Smooth muscle cell (in vitro differentiated cells): Measurements from ENCODE around the gene TSKU. TPM values are rescaled to one million over a fixed set of nuclear protein-coding genes. Genes with fewer than 3 reads are reported as not detected.

ENCODE experiments used
- DNase-seq: peaks from one replicate; lab custom pipeline; 2025; ENCODE audit not compliant: unreplicated experiment; lab: John Stamatoyannopoulos, UW
- H2AFZ ChIP-seq: fragments of 200-600 bp; sonication (generic); 2 replicates; pipeline ENCODE4 v1.6.0; 2016; ENCODE audit warnings: antibody characterized with exemption, low read depth, mild to moderate bottlenecking
- H3F3A ChIP-seq: fragments of 200-600 bp; sonication (generic); 2 replicates; pipeline ENCODE4 v1.6.0; 2017; ENCODE audit warnings: antibody characterized with exemption, low read depth
- H3K27ac ChIP-seq: fragments of 200-600 bp; sonication (generic); 2 replicates; pipeline ENCODE4 v1.5.1; 2016; ENCODE audit warnings: low read depth, mild to moderate bottlenecking
- H3K27me3 ChIP-seq: fragments of 200-600 bp; sonication (generic); 2 replicates; pipeline ENCODE4 v1.6.1; 2016; ENCODE audit warnings: low read depth, mild to moderate bottlenecking
- H3K36me3 ChIP-seq: fragments of 200-600 bp; sonication (generic); 2 replicates; pipeline ENCODE4 v1.5.1; 2016; ENCODE audit warnings: low read depth
- H3K4me1 ChIP-seq: fragments of 200-600 bp; sonication (generic); 2 replicates; pipeline ENCODE4 v1.5.1; 2016; ENCODE audit warnings: low read depth
- H3K4me2 ChIP-seq: fragments of 200-600 bp; sonication (generic); 2 replicates; pipeline ENCODE4 v1.6.0; 2016; ENCODE audit warnings: mild to moderate bottlenecking
- H3K4me3 ChIP-seq: fragments of 200-600 bp; sonication (generic); 2 replicates; pipeline ENCODE4 v1.5.1; 2016; ENCODE audit warnings: mild to moderate bottlenecking
- H3K79me2 ChIP-seq: fragments of 200-600 bp; sonication (generic); 2 replicates; pipeline ENCODE4 v1.6.0; 2016; ENCODE audit warnings: low read depth, mild to moderate bottlenecking
- H3K9ac ChIP-seq: fragments of 200-600 bp; sonication (generic); 2 replicates; pipeline ENCODE4 v1.6.0; 2016; ENCODE audit warnings: low read depth
- H3K9me3 ChIP-seq: fragments of 200-600 bp; sonication (generic); replicated peaks from 2 replicates; pipeline ENCODE4 v1.5.1; 2016; ENCODE audit warnings: low read depth
- H4K20me1 ChIP-seq: fragments of 200-600 bp; sonication (generic); 2 replicates; pipeline ENCODE4 v1.6.0; 2016; ENCODE audit warnings: low read depth
- WGBS: methylation state at CpG from one replicate; pipeline ENCODE4 v1.1.7; 2016; ENCODE audit warnings: low lambda C conversion rate; 5-methylcytosine and 5-hydroxymethylcytosine counted together
- polyA plus RNA-seq: library from polyadenylated mRNA; unstranded; fragments of >200 nt; fragmentation: Nextera tagmentation; extraction: Ambion mirVana; gene quantifications from 2 replicates; pipeline ENCODE4 v1.2.1, GENCODE V29; 2016
- total RNA-seq: library from RNA; depleted of rRNA; stranded (reverse); fragments of >200 nt; gene quantifications from 2 replicates; pipeline ENCODE4 v1.2.3, GENCODE V29; 2014
- TF ChIP-seq, protein P1 (sequence below): fragments of 200-600 bp; sonication (generic); IDR thresholded peaks from 2 replicates; pipeline ENCODE4 v1.5.1; 2017; ENCODE audit warnings: borderline replicate concordance, mild to moderate bottlenecking, antibody characterized with exemption; ENCODE audit not compliant: insufficient read depth, poor library complexity, severe bottlenecking

Gene TSKU
- total and polyA plus RNA-seq, 2 experiments from 2014 or later: 75.2 to 144 TPM

GRCh38 chr11:76747153-76747914, 35.8 kb upstream of the TSKU start:
- Histone ChIP-seq H3K4me3 (no peak overlapping the region), H4K20me1 (no peaks in the 10 kb centered on the region), H3K9me3 (no peaks in the 10 kb centered on the region), H2AFZ (no peak overlapping the region), H3K79me2 (no peaks in the 10 kb centered on the region), H3K4me1 (peaks cover 7% of the 10 kb centered on the region), H3K36me3 (no peaks in the 10 kb centered on the region), H3F3A (no peaks in the 10 kb centered on the region), H3K4me2 (peak overlapping the region; percentile 26), H3K9ac (no peak overlapping the region), H3K27ac (no peak overlapping the region), H3K27me3 (no peaks in the 10 kb centered on the region)
- 60% methylated on average over 8 of the region's 8 CpGs for WGBS
- no peak for DNase-seq
- TF ChIP-seq, protein P1, sequence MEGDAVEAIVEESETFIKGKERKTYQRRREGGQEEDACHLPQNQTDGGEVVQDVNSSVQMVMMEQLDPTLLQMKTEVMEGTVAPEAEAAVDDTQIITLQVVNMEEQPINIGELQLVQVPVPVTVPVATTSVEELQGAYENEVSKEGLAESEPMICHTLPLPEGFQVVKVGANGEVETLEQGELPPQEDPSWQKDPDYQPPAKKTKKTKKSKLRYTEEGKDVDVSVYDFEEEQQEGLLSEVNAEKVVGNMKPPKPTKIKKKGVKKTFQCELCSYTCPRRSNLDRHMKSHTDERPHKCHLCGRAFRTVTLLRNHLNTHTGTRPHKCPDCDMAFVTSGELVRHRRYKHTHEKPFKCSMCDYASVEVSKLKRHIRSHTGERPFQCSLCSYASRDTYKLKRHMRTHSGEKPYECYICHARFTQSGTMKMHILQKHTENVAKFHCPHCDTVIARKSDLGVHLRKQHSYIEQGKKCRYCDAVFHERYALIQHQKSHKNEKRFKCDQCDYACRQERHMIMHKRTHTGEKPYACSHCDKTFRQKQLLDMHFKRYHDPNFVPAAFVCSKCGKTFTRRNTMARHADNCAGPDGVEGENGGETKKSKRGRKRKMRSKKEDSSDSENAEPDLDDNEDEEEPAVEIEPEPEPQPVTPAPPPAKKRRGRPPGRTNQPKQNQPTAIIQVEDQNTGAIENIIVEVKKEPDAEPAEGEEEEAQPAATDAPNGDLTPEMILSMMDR: no peak

DNA sequence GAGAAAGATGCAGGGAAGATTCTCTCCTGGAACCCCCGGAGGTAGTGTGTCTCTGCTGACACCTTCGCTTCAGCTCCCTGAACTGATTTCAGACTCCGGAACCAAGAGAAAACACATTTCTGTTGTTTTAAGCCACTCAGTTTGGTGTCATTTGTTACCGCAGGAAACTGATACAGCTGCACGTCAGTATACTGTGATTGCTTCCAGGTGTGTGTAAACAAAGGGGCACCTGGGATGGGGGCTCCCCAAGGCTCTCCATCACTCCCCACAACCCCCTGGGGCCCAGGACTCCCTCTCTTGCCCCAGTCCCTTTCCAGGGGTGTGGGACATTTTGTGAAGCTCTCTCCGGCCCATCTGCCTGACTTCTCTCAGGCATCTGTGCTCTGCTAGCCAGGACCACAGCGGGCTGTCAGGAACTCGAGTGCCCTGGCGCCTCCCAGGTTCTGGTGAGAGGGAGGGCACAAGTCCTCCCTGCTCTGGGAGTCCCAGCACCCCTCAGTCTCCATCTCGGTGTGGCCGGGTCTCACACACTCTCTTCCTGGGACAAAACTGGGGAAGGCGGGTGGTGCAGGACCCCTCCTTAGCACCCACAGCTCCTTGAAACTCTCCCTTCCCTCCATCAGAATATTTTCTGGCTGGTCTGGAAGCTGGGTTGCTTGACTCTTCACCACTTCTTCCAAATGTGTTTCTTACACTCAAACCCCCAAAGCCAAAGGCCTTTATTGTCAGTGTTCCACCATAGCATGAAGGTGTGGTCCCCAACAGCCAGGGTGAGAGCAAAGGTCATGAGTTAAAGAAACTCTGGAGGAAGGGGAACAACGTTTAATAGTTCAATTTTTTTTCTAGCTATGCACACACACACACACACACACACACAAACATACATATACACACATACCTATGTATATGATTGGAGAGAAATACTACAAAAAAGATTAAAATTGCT, 35.0 kb upstream of the TSKU start:
- Histone ChIP-seq H3K79me2 (no peaks in the 10 kb centered on the region), H2AFZ (no peak overlapping the region), H4K20me1 (no peaks in the 10 kb centered on the region), H3F3A (no peaks in the 10 kb centered on the region), H3K27ac (no peak overlapping the region), H3K9me3 (no peaks in the 10 kb centered on the region), H3K9ac (no peak overlapping the region), H3K4me1 (peaks cover 7% of the 10 kb centered on the region), H3K4me2 (no peak overlapping the region), H3K36me3 (no peaks in the 10 kb centered on the region), H3K27me3 (no peaks in the 10 kb centered on the region), H3K4me3 (no peak overlapping the region)
- DNase-seq: no peak
- TF ChIP-seq, protein P1: no peak
- 92% methylated on average over 13 of the region's 13 CpGs for WGBS

DNA sequence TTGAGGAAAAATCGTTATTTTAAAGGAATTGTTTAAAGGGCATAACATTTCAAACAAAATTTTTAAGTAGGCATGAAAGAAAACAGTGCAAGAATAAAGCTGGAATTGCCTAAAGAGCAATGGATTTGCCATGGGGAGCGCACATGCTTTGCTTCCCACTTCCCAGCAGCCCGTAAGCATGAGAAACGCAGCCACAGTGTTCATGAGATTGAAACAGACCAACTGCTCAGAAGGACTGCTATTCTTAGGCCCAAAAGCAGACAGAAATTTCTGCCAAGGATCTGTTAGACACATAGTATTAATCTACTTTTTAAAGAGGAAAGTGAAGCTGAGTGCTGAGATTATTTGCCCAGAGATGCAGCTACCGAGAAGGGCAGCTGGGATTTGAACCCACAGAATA, 34.2 kb upstream of the TSKU start:
- Histone ChIP-seq H3F3A (no peaks in the 10 kb centered on the region), H3K79me2 (no peaks in the 10 kb centered on the region), H3K9me3 (no peaks in the 10 kb centered on the region), H3K4me3 (no peak overlapping the region), H3K4me2 (no peak overlapping the region), H3K27ac (no peak overlapping the region), H3K4me1 (peaks cover 7% of the 10 kb centered on the region), H2AFZ (no peak overlapping the region), H3K36me3 (no peaks in the 10 kb centered on the region), H3K27me3 (no peaks in the 10 kb centered on the region), H4K20me1 (no peaks in the 10 kb centered on the region), H3K9ac (no peak overlapping the region)
- TF ChIP-seq, protein P1: no peak
- DNase-seq: no peak
- WGBS: 80% methylated on average over 5 of the region's 5 CpGs
